ENCODE data around the gene DSC3.
"Not testable (repeated sequence)": the region's sequence is repeated elsewhere in the genome, so short reads cannot be mapped to it uniquely, and the experiment has no call there.

Gene DSC3

DNA sequence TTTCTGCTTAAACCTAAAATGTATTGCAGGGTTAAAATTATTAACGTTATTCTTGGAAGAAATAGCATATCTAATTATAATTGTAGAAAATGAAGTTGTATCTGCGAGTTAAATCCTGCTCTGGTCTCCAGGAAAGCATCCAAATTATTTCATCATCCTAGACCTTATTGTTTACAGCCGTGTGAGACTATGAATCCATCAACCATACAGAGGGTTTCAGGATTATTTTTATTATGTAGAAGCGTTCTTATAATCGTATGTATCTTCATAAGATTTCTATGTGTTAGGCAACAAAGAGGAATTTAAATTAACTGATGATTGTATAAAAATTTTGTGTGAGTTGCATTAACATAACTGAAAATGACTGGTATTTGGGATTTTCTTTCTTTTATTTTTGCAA lies 14.5 kb upstream of the DSC3 start:
- in situ Hi-C loops (cut with HindIII; ENCODE audit: low pct_unique_long_range_greater_than_20kb, low sequenced_read_pairs), result no loop called here
- DNase-seq (ENCODE audit: low read depth in 1 of 2, low spot score in 1 of 2), result no peak
- TF ChIP-seq JUND (IDR thresholded peaks at IDR 0.05; ENCODE audit: low read depth), result no peak

- DNase-seq (ENCODE audit: low read depth in 1 of 2, low spot score in 1 of 2), result no peak
- TF ChIP-seq JUND (IDR thresholded peaks at IDR 0.05; ENCODE audit: low read depth), result no peak
- in situ Hi-C loops (cut with HindIII; ENCODE audit: low pct_unique_long_range_greater_than_20kb, low sequenced_read_pairs), result no loop called here
Observed at GRCh38 chr18:31056296-31056695, 13.8 kb upstream of the DSC3 start.

GRCh38 chr18:31050635-31051034 lies 8.1 kb upstream of the DSC3 start:
- DNase-seq (ENCODE audit: low read depth in 1 of 2, low spot score in 1 of 2), result no peak
- TF ChIP-seq JUND (IDR thresholded peaks at IDR 0.05; ENCODE audit: low read depth), result no peak
- in situ Hi-C loops (cut with HindIII; ENCODE audit: low pct_unique_long_range_greater_than_20kb, low sequenced_read_pairs), result no loop called here

- in situ Hi-C loops (cut with HindIII; ENCODE audit: low pct_unique_long_range_greater_than_20kb, low sequenced_read_pairs), result no loop called here
- DNase-seq (ENCODE audit: low read depth in 1 of 2, low spot score in 1 of 2), result no peak
- TF ChIP-seq JUND (IDR thresholded peaks at IDR 0.05; ENCODE audit: low read depth), result no peak
Observed at GRCh38 chr18:31049189-31049588, 6.6 kb upstream of the DSC3 start.

GRCh38 chr18:31048216-31048615 lies 5.7 kb upstream of the DSC3 start:
- in situ Hi-C loops (cut with HindIII; ENCODE audit: low pct_unique_long_range_greater_than_20kb, low sequenced_read_pairs), result no loop called here
- no peak for DNase-seq (ENCODE audit: low read depth in 1 of 2, low spot score in 1 of 2)
- TF ChIP-seq JUND (IDR thresholded peaks at IDR 0.05; ENCODE audit: low read depth), result no peak

DNA sequence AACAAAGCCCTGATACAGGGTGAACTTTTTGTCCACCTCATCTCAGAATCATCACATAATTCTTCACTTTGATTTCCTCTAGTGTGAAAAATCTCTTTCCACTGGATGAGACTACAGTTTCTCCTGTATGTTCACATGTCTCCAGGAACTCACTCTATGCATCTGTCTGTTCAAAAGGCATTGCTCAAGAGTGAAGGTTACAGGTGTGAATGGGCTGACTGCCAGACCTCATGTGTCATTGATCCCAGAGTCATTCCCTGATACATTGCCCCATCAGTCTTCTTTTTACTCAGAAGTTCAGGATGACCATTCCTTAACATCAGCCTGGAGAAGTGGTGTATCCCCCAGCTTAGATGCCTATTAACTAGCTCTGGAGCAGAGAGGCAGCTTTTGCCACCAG lies 4.4 kb upstream of the DSC3 start:
- in situ Hi-C loops (cut with HindIII; ENCODE audit: low pct_unique_long_range_greater_than_20kb, low sequenced_read_pairs), result no loop called here
- TF ChIP-seq JUND (IDR thresholded peaks at IDR 0.05; ENCODE audit: low read depth), result no peak
- DNase-seq (ENCODE audit: low read depth in 1 of 2, low spot score in 1 of 2), result no peak

DNA sequence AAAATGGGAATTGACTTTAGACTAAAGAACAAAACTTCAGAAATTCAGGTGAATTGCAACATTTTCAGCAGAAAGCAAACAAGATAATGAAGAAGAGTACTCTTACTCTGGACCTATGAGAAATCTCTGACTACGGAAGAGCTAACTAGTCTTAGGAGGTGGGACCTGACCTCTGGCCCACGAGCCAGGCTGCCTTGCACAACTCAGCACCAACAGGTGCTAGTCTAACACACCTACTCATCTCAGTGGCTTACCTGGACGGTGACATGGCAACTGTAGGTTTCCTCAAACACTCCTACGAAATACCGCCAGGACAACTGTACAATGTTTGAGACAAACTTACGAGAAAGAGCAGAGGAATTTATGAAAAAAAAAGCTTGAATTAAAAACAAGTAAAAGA lies 3.1 kb upstream of the DSC3 start:
- in situ Hi-C loops (cut with HindIII; ENCODE audit: low pct_unique_long_range_greater_than_20kb, low sequenced_read_pairs), result no loop called here
- no peak for DNase-seq (ENCODE audit: low read depth in 1 of 2, low spot score in 1 of 2)
- TF ChIP-seq JUND (IDR thresholded peaks at IDR 0.05; ENCODE audit: low read depth), result no peak

DNA sequence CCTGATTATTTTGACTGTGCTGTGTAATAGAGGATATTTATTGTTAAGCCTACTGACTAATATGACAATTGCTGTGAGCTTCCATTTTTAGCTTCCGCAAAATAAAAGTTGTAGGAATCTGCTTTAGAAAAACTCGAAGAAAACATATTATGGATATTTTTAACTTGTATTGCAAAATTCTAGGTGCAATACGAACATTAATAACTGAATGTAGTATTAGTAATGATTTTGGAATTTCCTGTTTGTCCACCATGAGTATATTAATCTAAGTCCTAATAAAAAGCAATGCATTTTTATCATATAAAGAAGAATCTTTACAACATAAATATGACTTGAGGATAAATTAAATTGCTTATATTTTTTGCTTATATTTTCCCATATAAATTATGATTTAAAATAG lies 2.4 kb upstream of the DSC3 start:
- no peak for DNase-seq (ENCODE audit: low read depth in 1 of 2, low spot score in 1 of 2)
- in situ Hi-C loops (cut with HindIII; ENCODE audit: low pct_unique_long_range_greater_than_20kb, low sequenced_read_pairs), result no loop called here
- no peak for TF ChIP-seq JUND (IDR thresholded peaks at IDR 0.05; ENCODE audit: low read depth)

DNA sequence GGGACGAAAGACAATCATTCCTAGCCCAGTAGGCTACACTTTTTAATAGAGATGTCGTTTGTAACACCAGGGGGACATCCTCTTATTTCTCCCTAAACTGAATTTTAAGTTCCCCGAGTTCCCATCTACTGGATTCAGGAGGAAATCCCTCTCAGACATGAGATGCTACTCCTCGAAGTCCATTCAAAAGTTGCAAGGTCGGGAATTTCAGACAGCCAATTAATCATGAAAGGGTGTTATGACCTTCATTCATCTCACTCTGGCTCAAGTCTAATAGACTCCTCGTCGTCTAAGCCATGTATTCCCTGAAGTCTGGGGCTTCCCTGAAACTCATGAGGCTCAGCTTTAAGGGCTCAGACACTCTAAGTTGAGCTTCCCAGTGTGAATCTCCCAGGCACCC lies 1.2 kb upstream of the DSC3 start:
- TF ChIP-seq JUND (IDR thresholded peaks at IDR 0.05; ENCODE audit: low read depth), result no peak
- in situ Hi-C loops (cut with HindIII; ENCODE audit: low pct_unique_long_range_greater_than_20kb, low sequenced_read_pairs), result no loop called here
- DNase-seq (ENCODE audit: low read depth in 1 of 2, low spot score in 1 of 2), result no peak

GRCh38 chr18:31042084-31042405 lies 497 bp downstream of the DSC3 start:
- in situ Hi-C loops (cut with HindIII; ENCODE audit: low pct_unique_long_range_greater_than_20kb, low sequenced_read_pairs), result no loop called here
- no peak for TF ChIP-seq JUND (IDR thresholded peaks at IDR 0.05; ENCODE audit: low read depth)
- no peak for DNase-seq (ENCODE audit: low read depth in 1 of 2, low spot score in 1 of 2)

DNA sequence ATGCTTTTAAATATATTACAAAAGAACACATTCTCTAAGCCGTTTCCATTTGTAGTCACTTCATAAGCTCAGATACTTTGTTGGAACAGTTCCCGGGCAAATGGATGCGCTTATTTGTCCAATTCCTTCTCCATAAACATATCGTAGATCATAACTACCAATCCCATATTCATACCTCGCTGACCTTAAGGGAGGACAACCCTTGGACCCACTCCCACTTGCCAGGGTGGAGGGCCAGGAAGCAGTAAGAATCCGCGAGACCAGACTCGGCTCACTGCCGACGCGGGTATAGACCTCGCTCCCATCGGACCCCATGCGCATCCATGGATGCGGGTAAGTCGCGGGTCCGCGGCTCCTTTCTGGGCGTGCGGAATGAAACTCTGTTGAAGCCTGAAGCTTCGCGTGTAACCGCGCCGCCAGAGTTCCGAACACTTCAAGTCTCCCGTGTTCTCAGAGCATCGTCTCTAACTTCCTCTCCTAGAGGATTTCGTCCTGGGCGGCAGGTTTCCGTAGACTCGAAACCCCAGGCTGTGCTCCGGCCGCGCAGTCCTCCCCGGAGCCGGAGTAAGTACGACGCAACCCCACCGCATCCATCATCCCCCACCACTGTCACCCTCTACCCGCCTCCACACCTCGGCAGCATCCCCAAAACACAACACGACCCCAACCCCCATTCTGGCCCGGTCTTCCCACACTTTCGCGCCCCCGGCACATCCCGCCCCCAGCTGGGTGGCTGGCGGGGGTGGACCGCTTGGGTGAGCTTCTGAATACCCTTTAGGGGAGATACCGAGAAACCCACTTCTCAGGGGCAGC lies 1.1 kb downstream of the DSC3 start:
- no peak for TF ChIP-seq JUND (IDR thresholded peaks at IDR 0.05; ENCODE audit: low read depth)
- DNase-seq (ENCODE audit: low read depth in 1 of 2, low spot score in 1 of 2), result no peak
- in situ Hi-C loops (cut with HindIII; ENCODE audit: low pct_unique_long_range_greater_than_20kb, low sequenced_read_pairs), result no loop called here

DNA sequence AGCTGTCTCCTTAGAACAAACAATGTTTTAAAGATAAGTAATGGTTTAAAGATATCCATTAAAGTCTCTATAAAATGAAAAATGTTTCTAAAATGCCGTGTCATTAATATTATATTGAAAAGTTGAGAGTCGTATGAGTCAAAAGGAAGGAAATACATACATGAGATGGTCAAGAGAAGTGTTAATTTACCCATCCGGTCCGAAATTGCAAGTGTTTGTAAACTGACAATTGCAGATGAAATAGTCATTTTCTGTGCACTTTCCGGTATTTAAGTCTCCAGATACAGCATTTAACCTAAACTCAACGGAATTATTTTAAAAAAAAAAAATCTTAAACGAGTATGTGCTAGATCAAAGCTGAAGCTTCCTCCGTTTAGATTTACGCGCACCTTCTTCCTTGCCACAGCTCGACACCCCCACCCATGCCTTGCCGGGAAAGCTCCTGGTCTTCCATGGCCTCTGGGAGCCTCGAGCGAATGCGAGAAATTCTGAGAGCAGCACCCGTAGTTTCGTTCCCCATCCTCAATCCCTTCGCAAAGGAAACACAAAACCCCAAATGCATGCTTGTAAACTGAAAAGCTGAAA lies 1.8 kb downstream of the DSC3 start:
- DNase-seq (ENCODE audit: low read depth in 1 of 2, low spot score in 1 of 2), result no peak

DNA sequence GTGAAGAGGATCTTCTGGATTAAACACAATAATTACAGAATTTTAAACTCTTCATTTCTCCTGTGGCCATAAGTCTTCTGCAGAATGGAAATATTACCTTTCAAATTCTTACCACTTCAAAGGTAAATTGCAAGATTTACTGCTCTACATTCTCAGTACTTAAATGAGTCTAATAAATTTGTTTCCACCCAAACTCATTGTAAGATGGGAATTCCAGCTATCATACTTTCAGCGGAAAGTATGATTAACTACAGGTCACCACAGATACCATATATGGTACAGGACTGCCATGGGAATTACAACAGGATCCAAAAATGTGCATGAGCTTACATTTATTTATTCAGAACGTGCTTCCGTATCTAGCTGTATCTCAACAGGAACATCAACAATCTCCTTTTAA lies 3.1 kb downstream of the DSC3 start:
- no peak for TF ChIP-seq JUND (IDR thresholded peaks at IDR 0.05; ENCODE audit: low read depth)
- in situ Hi-C loops (cut with HindIII; ENCODE audit: low pct_unique_long_range_greater_than_20kb, low sequenced_read_pairs), result no loop called here
- DNase-seq (ENCODE audit: low read depth in 1 of 2, low spot score in 1 of 2), result no peak

More for the DNA sequence above, 1.8 kb downstream of the DSC3 start:
- in situ Hi-C loops (cut with HindIII; ENCODE audit: low pct_unique_long_range_greater_than_20kb, low sequenced_read_pairs), result no loop called here
- no peak for TF ChIP-seq JUND (IDR thresholded peaks at IDR 0.05; ENCODE audit: low read depth)

DNA sequence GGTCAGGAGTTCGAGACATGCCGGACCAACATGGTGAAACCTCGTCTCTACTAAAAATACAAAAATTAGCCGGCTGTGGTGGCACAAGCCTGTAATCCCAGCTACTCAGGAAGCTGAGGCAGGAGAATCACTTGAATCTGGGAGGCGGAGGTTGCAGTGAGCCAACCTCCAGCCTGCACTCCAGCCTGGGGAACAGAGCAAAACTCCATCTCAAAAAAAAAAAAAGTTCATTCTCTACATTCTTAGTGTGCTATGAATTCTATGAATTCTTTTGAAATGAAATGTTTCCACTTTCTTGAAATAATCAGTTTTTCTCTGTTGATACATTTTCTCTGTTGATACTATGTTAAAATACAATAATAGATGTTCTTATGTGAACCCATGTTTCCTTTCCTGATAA lies 4.9 kb downstream of the DSC3 start:
- DNase-seq (ENCODE audit: low read depth in 1 of 2, low spot score in 1 of 2); in situ Hi-C loops (cut with HindIII; ENCODE audit: low pct_unique_long_range_greater_than_20kb, low sequenced_read_pairs): not testable (repeated sequence)

Measured in T47D (cell line).